CD4-positive, alpha-beta memory T cell (primary cell): Measurements from ENCODE around the gene MRPL34. TPM values are rescaled to one million over a fixed set of nuclear protein-coding genes. Genes with fewer than 3 reads are reported as not detected.
A peak's percentile ranks its signal among the peaks of the same experiment; 100 is the strongest.

Experiments used
- CTCF ChIA-PET: fragments of 350-600 bp; sonication (Branson Sonifier 250); formaldehyde crosslinking; loops from one replicate; lab custom pipeline; 2021; ENCODE audit warnings: inconsistent platforms; ENCODE audit not compliant: partially characterized antibody; lab: Charles Lee
- POLR2A ChIA-PET: fragments of 350-600 bp; sonication (Branson Sonifier 250); formaldehyde crosslinking; loops from one replicate; lab custom pipeline; 2021; ENCODE audit not compliant: partially characterized antibody; lab: Charles Lee
- DNase-seq, 5 donors: peaks; one replicate each; pipeline versions ENCODE4 v3.0.0 to v3.0.0-alpha.2; 2020 to 2022; ENCODE audit warnings: mixed read lengths in 1 of 5
- H3K27ac ChIP-seq: one replicate; pipeline ENCODE4 v1.7.0; 2013; ENCODE audit warnings: low read depth, low read length
- H3K27me3 ChIP-seq: 2 replicates; pipeline ENCODE4 v1.7.0; 2013; ENCODE audit warnings: mild to moderate bottlenecking, low read length, moderate library complexity; ENCODE audit not compliant: insufficient read depth
- H3K36me3 ChIP-seq: 2 replicates; pipeline ENCODE4 v1.7.0; 2013; ENCODE audit warnings: mild to moderate bottlenecking, low read length, moderate library complexity; ENCODE audit not compliant: insufficient read depth
- H3K4me1 ChIP-seq: 2 replicates; pipeline ENCODE4 v1.7.0; 2013; ENCODE audit warnings: mild to moderate bottlenecking, low read length, moderate library complexity; ENCODE audit not compliant: insufficient read depth
- H3K4me3 ChIP-seq, 2 donors: one replicate each; pipeline ENCODE4 v1.7.0; 2013; ENCODE audit warnings: low read length in 2 of 2, mild to moderate bottlenecking in 1 of 2
- H3K9me3 ChIP-seq, 2 donors: one replicate each; pipeline ENCODE4 v1.7.0; 2013; ENCODE audit warnings: low read length in 2 of 2, control low read depth in 1 of 2; ENCODE audit not compliant: control insufficient read depth in 1 of 2
- H3K27ac Mint-ChIP-seq, 7 donors: one replicate each; pipeline ENCODE4 v1.8.0; 2020 to 2021; ENCODE audit warnings: mixed read lengths in 7 of 7, mild to moderate bottlenecking in 6 of 7, inconsistent platforms in 3 of 7, moderate library complexity in 3 of 7
- H3K27me3 Mint-ChIP-seq, 2 donors: one replicate each; pipeline ENCODE4 v1.8.0; 2020 to 2021; ENCODE audit warnings: mixed read lengths in 2 of 2
- H3K36me3 Mint-ChIP-seq, 2 donors: one replicate each; pipeline ENCODE4 v1.8.0; 2020 to 2021; ENCODE audit warnings: mixed read lengths in 2 of 2, inconsistent platforms in 1 of 2, mild to moderate bottlenecking in 1 of 2
- H3K4me1 Mint-ChIP-seq, 4 donors: one replicate each; pipeline ENCODE4 v1.8.0; 2020 to 2021; ENCODE audit warnings: mixed read lengths in 4 of 4, mild to moderate bottlenecking in 1 of 4
- H3K4me3 Mint-ChIP-seq, 8 donors: one replicate each; pipeline ENCODE4 v1.8.0; 2020 to 2021; ENCODE audit warnings: mixed read lengths in 8 of 8, mild to moderate bottlenecking in 7 of 8, moderate library complexity in 6 of 8, inconsistent platforms in 3 of 8
- H3K9me3 Mint-ChIP-seq, 8 donors: one replicate each; pipeline ENCODE4 v1.8.0; 2020 to 2021; ENCODE audit warnings: mixed read lengths in 8 of 8, mild to moderate bottlenecking in 5 of 8, inconsistent platforms in 3 of 8, moderate library complexity in 1 of 8
- intact Hi-C: fragments of 100-400 bp; cut with micrococcal nuclease; formaldehyde crosslinking; loops from one replicate; pipeline ENCODE4 v1.15.1; 2023
- polyA plus RNA-seq, 2 donors: library from polyadenylated mRNA; unstranded; fragments of 300-500 nt; fragmentation: Illumina TruSeq; gene quantifications; one replicate each; pipeline ENCODE4 v1.2.3, GENCODE V29; 2021
- total RNA-seq, 2 experiments: library from RNA; stranded (reverse); gene quantifications; one replicate each; pipeline ENCODE4 v1.2.3, GENCODE V29; 2021

MRPL34 gene
- total and polyA plus RNA-seq, 4 experiments from 2014 or later, result 69.4 to 250 (median 153) TPM

- Mint-ChIP-seq H3K4me3 (peak within 1 kb of the TSS; percentile 67 to 91 (median 80)), H3K27me3 (no peaks in the 10 kb centered on the region), H3K27ac (peak within 1 kb of the TSS; percentile 42 to 89 (median 76)), H3K36me3 (peaks cover 0 to 2% of the 10 kb centered on the region in 2 donors), H3K9me3 (no peaks in the 10 kb centered on the region), H3K4me1 (peaks cover 14 to 57% (median 34%) of the 10 kb centered on the region in 4 donors)
- ChIA-PET POLR2A (interaction anchor here (1.4 to 5.8 kb wide), 3 partner anchors 31 to 77 kb away, joined by 3 to 64 read pairs (median 5); partner anchors contain the start of genes ANO8, BABAM1, GTPBP3 and OCEL1), CTCF (interaction anchor here (1.1 to 2.8 kb wide), 6 partner anchors 11 to 83 kb away, joined by 3 to 33 read pairs (median 6); partner anchors contain the start of gene BABAM1)
- H3K9me3 ChIP-seq, result peaks cover 0 to under 1% of the 10 kb centered on the region in 2 donors
- peak; percentile 89 to 94 (median 90) for DNase-seq
- H3K4me3 ChIP-seq, result peak within 1 kb of the TSS in 1 of 2 donors; percentile 59
- peaks cover 42% of the 10 kb centered on the region for H3K4me1 ChIP-seq
- no peaks in the 10 kb centered on the region for H3K27me3 ChIP-seq
- intact Hi-C loops, result no loop called here
- no peaks in the 10 kb centered on the region for H3K36me3 ChIP-seq
- peak within 1 kb of the TSS; percentile 71 for H3K27ac ChIP-seq
Measured at GRCh38 chr19:17303167-17303939, 2.3 kb upstream of the MRPL34 start, which contains the start of gene ABHD8. ABHD8 (minus strand) TSS chr19:17303425; CDS start chr19:17301616, 1,809 bp downstream.

- Histone ChIP-seq H3K4me1 (peaks cover 46% of the 10 kb centered on the region), H3K36me3 (no peaks in the 10 kb centered on the region), H3K9me3 (no peaks in the 10 kb centered on the region), H3K27me3 (no peaks in the 10 kb centered on the region), H3K4me3 (no peak overlapping the region), H3K27ac (no peak overlapping the region)
- Mint-ChIP-seq H3K4me1 (peaks cover 14 to 58% (median 35%) of the 10 kb centered on the region in 4 donors), H3K27ac (peak overlapping the region in 5 of 7 donors; percentile 42 to 80 (median 61)), H3K9me3 (no peaks in the 10 kb centered on the region), H3K4me3 (peak overlapping the region in 7 of 8 donors; percentile 67 to 91 (median 80)), H3K27me3 (no peaks in the 10 kb centered on the region), H3K36me3 (peaks cover 0 to 2% of the 10 kb centered on the region in 2 donors)
- DNase-seq, result no peak
- intact Hi-C loops, result no loop called here
- CTCF ChIA-PET, result interaction anchor here (1.1 to 2.8 kb wide), 5 partner anchors 11 to 82 kb away, joined by 3 to 33 read pairs (median 4); partner anchors contain the start of gene BABAM1
- POLR2A ChIA-PET, result interaction anchor here (1.4 to 5.8 kb wide), 3 partner anchors 31 to 78 kb away, joined by 3 to 64 read pairs (median 5); partner anchors contain the start of genes ANO8, BABAM1, GTPBP3 and OCEL1
Measured at GRCh38 chr19:17303940-17304267, 1.8 kb upstream of the MRPL34 start.

- peaks cover 48% of the 10 kb centered on the region for H3K4me1 ChIP-seq
- Mint-ChIP-seq H3K9me3 (no peaks in the 10 kb centered on the region), H3K4me3 (peak overlapping the region; percentile 90 to 94 (median 92)), H3K36me3 (peaks cover 0 to 7% of the 10 kb centered on the region in 2 donors), H3K27me3 (no peaks in the 10 kb centered on the region), H3K4me1 (peaks cover 19 to 65% (median 41%) of the 10 kb centered on the region in 4 donors), H3K27ac (peak overlapping the region; percentile 69 to 96 (median 88))
- no peaks in the 10 kb centered on the region for H3K36me3 ChIP-seq
- no peaks in the 10 kb centered on the region for H3K9me3 ChIP-seq
- intact Hi-C loops, result loop anchor here (1.0 to 5.0 kb wide), 6 partner anchors 12 to 251 kb away; partner anchors contain the start of genes BABAM1, BST2, COLGALT1 and GTPBP3
- CTCF ChIA-PET, result interaction anchor here (0.7 to 2.8 kb wide), 21 partner anchors 7 to 229 kb away, joined by 3 to 33 read pairs (median 4); partner anchors contain the start of genes ANO8, BABAM1, HAUS8 and MYO9B
- H3K27me3 ChIP-seq, result no peaks in the 10 kb centered on the region
- H3K4me3 ChIP-seq, result no peak overlapping the region
- DNase-seq, result no peak
- POLR2A ChIA-PET, result interaction anchor here (0.5 to 5.8 kb wide), 17 partner anchors 12 to 976 kb away, joined by 3 to 64 read pairs (median 4); partner anchors contain the start of genes ANKLE1, ANO8, BABAM1 and GTPBP3
- peak overlapping the region; percentile 85 for H3K27ac ChIP-seq
Measured at GRCh38 chr19:17304386-17305215, 1.1 kb upstream of the MRPL34 start.

GRCh38 chr19:17305216-17305516 lies 506 bp upstream of the MRPL34 start:
- Histone ChIP-seq H3K4me3 (peak overlapping the region in 1 of 2 donors; percentile 85), H3K27me3 (no peaks in the 10 kb centered on the region), H3K27ac (peak overlapping the region; percentile 85), H3K36me3 (no peaks in the 10 kb centered on the region), H3K4me1 (peaks cover 52% of the 10 kb centered on the region), H3K9me3 (no peaks in the 10 kb centered on the region)
- H3K27me3 Mint-ChIP-seq, result no peaks in the 10 kb centered on the region
- H3K4me1 Mint-ChIP-seq, result peaks cover 21 to 67% (median 43%) of the 10 kb centered on the region in 4 donors
- peak overlapping the region; percentile 69 to 96 (median 89) for H3K27ac Mint-ChIP-seq
- intact Hi-C loops, result loop anchor here (1.0 to 5.0 kb wide), 6 partner anchors 13 to 250 kb away; partner anchors contain the start of genes BABAM1, BST2, COLGALT1 and GTPBP3
- POLR2A ChIA-PET, result interaction anchor here (0.5 to 5.8 kb wide), 15 partner anchors 11 to 976 kb away, joined by 3 to 64 read pairs (median 4); partner anchors contain the start of genes ANKLE1, ANO8, BABAM1 and GTPBP3
- no peaks in the 10 kb centered on the region for H3K9me3 Mint-ChIP-seq
- CTCF ChIA-PET, result interaction anchor here (0.7 to 2.8 kb wide), 19 partner anchors 8 to 229 kb away, joined by 3 to 33 read pairs (median 4); partner anchors contain the start of genes ANO8, HAUS8 and MYO9B
- peaks cover 0 to 8% of the 10 kb centered on the region in 2 donors for H3K36me3 Mint-ChIP-seq
- DNase-seq, result no peak
- peak overlapping the region; percentile 90 to 94 (median 92) for H3K4me3 Mint-ChIP-seq

GRCh38 chr19:17306285-17306714 lies 628 bp downstream of the MRPL34 start:
- ChIA-PET CTCF (interaction anchor here (0.6 to 2.8 kb wide), 6 partner anchors 13 to 182 kb away, joined by 3 to 10 read pairs (median 4); no protein-coding TSS in a partner anchor), POLR2A (interaction anchor here (0.6 to 5.8 kb wide), 9 partner anchors 10 to 975 kb away, joined by 3 to 64 read pairs (median 4); partner anchors contain the start of genes ANKLE1, ANO8, GTPBP3 and OCEL1)
- H3K27ac Mint-ChIP-seq, result peak overlapping the region; percentile 62 to 89 (median 77)
- H3K27me3 Mint-ChIP-seq, result no peaks in the 10 kb centered on the region
- Histone ChIP-seq H3K27ac (peak overlapping the region; percentile 85), H3K4me3 (peak overlapping the region; percentile 85 to 90), H3K4me1 (peaks cover 63% of the 10 kb centered on the region), H3K9me3 (no peaks in the 10 kb centered on the region), H3K27me3 (no peaks in the 10 kb centered on the region), H3K36me3 (peaks cover under 1% of the 10 kb centered on the region)
- H3K9me3 Mint-ChIP-seq, result no peaks in the 10 kb centered on the region
- H3K4me3 Mint-ChIP-seq, result peak overlapping the region; percentile 90 to 94 (median 92)
- H3K4me1 Mint-ChIP-seq, result peaks cover 27 to 78% (median 51%) of the 10 kb centered on the region in 4 donors
- H3K36me3 Mint-ChIP-seq, result peaks cover 0 to 8% of the 10 kb centered on the region in 2 donors
- intact Hi-C loops, result loop anchor here (5.0 kb wide), 1 partner anchor 101 kb away; the partner anchor contains the start of gene BST2
- peak in 1 of 5 donors; percentile 33 for DNase-seq

- Mint-ChIP-seq H3K27ac (peak overlapping the region in 4 of 7 donors; percentile 2 to 79 (median 56)), H3K9me3 (no peaks in the 10 kb centered on the region), H3K36me3 (peaks cover 0 to 8% of the 10 kb centered on the region in 2 donors), H3K4me1 (peaks cover 31 to 76% (median 54%) of the 10 kb centered on the region in 4 donors), H3K27me3 (no peaks in the 10 kb centered on the region), H3K4me3 (peak overlapping the region in 7 of 8 donors; percentile 13 to 94 (median 41))
- ChIA-PET POLR2A (interaction anchor here (1.9 to 3.7 kb wide), 4 partner anchors 9 to 233 kb away, joined by 6 to 54 read pairs (median 10); partner anchors contain the start of genes ANO8, BABAM1, HAUS8 and MYO9B), CTCF (interaction anchor here (0.9 to 2.0 kb wide), 4 partner anchors 11 to 48 kb away, joined by 3 to 5 read pairs (median 5); no protein-coding TSS in a partner anchor)
- Histone ChIP-seq H3K4me1 (peaks cover 62% of the 10 kb centered on the region), H3K4me3 (no peak overlapping the region), H3K27ac (no peak overlapping the region), H3K36me3 (peaks cover 9% of the 10 kb centered on the region), H3K27me3 (no peaks in the 10 kb centered on the region), H3K9me3 (no peaks in the 10 kb centered on the region)
- intact Hi-C loops, result loop anchor here (5.0 kb wide), 1 partner anchor 99 kb away; the partner anchor contains the start of gene BST2
- no peak for DNase-seq
Measured at GRCh38 chr19:17307876-17308377, 2.3 kb downstream of the MRPL34 start.
